ENCODE data around the gene SOBP.
A peak's percentile ranks its signal among the peaks of the same experiment; 100 is the strongest.
"Not testable (repeated sequence)": the region's sequence is repeated elsewhere in the genome, so short reads cannot be mapped to it uniquely, and the experiment has no call there.

The SOBP gene

DNA sequence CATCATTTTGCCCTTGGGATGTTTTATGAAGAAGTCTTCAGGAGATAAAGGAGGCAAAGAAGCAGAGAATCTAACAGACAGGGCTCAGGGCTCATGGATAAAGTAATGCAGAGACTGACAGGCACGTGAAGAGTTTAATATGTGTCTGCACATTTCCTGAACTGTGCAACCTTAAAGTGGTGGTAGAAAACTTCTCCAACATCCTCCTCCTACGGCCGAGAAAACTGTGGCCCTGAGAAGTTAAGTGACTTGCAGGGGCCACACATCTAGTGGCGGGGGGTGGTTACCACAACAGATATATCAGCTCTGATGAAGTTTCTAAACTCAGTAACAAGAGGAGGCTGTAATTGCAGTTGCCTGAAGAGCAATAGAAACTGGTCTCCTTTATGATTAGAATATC lies 61.0 kb downstream of the SOBP start:
- DNase-seq = no peak

DNA sequence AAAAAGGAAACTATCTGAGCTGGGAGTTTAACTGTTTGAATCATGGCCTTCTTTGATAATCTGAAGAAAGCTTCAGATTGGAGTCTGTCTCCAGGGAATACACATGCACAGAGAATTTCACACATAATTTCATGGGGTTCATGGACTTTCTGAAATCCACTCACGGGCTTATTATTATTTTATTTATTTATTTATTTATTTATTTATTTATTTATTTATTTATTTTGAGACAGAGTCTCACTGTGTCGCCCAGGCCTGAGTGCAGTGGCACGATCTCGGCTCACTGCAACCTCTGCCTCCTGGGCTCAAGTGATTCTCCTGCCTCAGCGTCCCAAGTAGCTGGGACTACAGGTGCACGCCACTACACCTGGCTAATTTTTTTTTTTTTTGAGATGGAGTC lies 63.2 kb downstream of the SOBP start:
- not testable (repeated sequence) for DNase-seq

DNA sequence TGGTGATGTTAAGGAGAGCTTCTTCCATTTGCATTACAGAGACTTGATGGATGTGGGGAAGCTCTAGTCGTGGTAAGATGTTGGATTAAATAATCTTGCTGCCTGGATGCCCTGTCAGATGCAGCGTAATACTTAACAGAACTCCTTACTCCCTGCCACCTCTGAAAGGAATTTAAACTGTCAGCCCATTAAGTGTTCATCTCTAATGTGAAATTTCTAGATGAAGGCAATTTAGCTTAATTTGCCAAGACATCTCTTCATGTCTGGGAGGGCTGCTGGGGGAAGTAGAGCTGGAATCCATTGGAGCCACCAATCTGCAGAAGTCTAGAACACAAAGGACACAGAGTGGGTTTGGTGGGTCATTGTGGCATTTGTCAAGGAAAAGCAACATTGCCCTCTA lies 64.4 kb downstream of the SOBP start:
- no peak for DNase-seq

DNA sequence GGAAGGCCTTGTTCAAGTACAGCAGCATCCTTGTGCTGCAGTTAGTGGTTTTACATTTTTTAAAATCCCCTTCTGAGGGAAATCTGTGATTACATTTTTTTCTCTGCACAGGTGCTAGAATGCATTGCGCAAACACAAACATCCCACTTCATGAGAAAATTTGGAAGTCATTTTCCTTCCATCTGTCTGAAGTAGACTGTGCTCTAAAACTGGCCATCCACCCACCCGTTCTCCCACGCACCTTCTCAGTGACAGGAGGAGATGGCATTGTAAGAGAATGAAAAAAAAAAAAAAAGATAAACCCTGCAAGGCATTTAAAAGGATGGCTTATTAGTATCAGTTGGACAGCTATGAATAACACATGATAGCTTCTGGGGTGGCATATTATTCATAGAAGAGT lies 65.0 kb downstream of the SOBP start:
- no peak for DNase-seq

DNA sequence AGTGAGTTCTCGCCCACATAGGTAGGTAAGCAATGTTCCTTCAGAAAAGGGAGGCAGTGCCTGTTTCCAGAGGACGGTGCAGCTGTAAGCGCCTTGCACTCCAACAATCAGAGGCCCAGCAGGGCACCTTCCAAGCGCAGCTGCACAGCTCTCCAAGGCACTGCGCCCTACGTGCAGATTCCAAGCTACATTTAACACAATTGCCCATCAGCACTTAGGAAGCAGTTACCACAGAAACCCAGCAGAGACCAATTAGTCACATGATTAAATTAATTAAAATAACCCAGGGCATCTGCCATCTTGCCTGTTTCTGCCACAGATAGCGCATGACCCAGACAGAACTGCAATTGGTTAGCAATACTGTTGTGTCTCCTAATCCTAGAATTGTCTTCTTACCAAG lies 65.5 kb downstream of the SOBP start:
- DNase-seq = peak; percentile 78 to 98 (median 88)

DNA sequence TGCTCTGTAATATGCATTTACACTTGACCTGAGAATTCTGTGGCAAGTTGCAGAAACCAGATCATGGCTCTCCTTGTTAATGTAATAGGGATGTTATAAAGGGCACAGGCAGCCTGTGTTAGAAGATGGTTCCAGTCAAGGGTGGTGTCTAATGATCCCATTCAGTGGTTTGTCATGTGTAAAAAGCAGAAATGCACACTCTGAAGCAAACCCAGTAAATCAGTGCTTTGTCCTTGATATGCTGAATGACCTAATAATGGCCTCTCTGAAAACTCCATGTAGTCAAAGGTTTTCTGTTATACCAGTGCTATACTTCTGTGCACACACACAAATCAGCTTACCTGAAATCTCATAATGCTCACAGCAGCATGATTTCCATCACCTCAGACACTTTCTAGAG lies 66.2 kb downstream of the SOBP start:
- DNase-seq = peak in 1 of 3 experiments; percentile 23

DNA sequence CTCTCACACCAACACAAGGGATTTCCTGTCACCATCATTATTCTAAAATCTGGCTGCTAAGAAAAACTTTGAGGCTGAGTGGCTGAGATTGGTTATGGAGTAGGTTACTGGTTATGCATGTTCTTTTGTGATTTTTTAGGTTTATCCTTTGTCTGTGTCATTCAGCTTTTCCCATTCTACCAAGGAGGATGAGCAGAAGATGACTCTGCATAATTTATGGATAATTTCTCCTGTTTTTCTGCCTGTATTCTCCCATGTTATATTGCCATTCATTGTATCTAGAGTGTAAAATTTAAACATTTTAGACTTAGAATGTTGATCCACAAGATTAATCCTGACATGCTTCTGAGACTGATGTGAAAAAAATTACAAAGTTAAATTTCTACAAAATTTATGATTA lies 67.8 kb downstream of the SOBP start:
- no peak for DNase-seq

DNA sequence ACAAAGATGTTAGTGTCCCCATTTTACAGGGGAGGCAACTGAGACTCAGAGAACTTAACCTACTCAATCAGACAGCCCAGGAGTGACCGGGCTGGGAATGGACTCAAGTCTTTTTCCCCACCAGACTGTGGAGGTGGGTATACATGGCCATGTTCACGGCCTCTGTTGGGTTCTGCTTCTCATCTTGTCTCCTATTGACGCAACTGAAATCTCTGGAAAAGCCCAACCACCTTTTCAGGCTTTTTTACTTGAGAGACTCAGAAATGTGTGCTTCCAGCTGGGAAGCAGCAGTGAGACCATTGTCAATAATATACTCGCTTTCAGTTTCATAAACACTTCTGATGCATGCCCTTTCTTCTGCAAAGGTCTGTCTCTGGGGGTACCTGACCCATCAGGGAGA lies 70.7 kb downstream of the SOBP start:
- DNase-seq = no peak

DNA sequence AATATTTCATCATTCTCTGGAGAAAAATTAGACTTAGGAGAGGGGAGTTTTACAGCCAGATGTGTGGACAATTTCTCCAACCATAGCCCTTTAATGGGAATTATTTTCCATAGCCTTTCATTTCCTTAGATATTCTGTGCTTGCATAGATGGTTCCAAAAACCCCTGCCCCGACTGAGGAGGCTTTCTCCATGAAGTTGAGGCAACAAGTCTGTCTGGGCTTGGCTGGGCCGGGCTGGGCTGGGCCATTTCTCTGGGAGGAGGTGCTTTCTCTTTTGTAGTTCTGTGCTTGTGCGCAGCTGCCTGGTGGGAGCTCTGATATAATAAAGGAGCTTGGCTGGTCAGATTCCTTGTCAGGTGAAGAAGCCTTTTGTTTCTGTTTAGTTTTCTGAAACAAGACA lies 71.4 kb downstream of the SOBP start:
- no peak for DNase-seq

DNA sequence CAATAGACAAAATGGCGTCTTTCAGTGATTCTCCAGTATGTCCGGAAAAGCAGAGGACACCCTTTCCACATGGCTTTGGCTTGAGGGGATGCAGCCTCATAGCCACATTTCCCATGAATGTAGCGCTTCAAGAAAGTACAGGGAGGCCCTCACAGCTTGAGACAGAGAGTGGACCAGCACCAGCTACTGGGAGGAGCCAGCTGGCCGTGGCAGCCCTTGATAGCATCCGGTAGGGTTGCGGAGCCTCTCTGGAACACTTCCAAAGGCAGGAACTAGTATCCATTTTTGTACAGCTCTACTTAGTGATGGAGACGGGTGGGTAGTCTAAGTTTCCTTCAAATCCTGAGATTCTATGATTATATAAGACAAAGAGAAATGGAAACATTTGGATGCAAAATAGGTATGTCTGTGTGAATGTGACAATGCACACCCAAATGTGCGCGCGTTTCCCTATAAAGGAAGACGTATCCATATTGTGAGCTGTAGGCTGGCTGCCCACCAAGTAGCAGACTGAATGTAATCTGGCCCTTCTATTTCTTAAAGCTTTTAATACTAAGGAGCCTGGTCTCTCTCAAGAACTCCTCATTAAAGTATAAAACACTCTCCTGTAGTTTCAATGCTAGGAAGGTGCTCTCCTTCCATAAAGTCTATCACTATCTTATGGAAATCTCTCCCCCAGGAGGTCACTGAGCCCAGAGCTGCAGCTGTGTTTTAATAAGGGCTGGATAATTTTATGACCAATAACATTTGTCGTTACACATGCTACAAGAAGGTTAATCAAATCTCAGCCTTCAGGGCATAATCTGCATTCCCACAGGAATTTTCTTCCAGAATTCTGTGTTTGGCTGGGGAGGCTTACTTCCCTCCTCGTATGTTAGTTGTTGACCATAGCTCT lies 74.0 kb downstream of the SOBP start:
- DNase-seq = peak in 1 of 3 experiments; percentile 28

DNA sequence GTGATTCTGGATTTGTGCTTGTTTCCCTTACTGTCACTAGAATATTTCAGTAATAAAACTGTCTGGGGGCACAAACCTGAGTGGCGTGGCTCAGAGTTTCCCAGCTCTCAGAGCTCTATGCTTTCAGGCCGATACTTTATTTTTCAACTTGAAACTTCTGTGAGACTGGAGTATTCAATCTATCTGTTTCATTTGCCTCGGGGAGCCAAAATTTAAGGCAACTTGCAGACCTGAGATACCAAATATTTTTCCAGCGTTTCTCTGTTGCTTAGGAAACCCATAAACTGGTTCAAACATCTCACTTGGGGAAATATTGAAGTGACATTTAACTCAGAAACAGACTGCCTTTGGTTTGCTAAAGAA lies 74.7 kb downstream of the SOBP start:
- no peak for DNase-seq

DNA sequence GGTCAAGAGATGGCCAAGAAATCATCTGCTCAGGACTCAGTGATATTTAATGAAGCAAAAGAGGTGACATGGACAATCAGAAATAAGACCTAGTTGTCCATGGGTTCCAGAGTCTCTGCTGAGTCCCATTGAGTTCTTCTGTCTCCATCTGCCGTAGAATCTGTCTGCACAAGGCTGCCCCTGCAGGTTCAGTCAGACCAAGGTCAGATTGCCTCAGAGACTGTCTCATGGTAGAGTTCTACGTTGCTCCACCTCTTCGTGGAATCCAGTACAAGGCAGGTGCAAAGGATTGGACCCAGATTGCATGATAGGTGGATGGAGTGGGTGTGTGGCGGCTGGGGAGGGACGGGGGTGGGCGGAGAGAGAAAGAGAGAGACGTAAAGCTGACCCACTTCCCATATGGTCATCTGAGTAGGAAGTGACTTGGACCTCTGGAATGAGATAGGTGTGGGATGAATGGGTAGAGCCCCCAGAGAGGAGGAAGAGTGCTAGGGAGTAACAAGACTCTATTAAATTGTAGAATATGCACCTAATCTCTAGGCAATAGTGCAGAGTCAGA lies 75.3 kb downstream of the SOBP start:
- DNase-seq = no peak

DNA sequence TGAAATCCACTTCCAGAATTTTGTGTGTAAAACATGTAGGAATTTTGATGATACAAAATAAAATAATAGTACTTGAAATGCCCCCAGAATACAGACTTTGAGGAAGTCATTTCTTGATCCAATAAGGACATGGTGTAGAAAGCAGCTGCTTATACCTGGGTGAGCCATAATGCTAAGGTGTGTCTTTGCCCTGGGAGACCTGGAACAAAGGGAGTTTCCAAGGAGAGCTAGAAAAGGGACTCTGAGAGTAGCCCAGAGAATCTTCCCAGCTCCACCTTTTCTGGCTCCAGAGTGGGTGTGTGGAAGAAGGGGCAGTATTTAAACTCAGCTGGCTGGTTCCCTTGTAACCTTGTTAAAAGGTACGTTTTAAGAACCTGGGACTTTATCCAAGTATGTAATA lies 77.7 kb downstream of the SOBP start:
- DNase-seq = no peak

DNA sequence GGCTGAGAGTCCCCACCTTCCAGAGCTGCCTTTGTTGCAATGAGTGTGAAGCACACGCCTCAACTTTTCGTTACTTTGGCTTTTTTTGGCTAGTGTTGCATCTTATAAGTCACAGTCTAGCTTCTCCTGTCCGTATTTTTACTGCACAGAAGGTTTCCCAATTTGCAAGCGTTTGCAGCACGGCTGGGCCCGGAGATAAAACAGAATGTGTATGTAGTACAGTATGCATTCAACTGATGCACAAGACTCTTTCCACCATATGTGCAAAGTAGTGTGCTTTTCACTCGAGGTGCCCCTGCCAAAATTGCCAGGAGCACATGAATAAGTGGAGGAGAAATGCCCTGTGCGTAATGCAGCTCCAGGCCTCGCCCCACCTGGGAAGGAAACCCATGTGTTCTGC lies 79.6 kb downstream of the SOBP start:
- no peak for DNase-seq

DNA sequence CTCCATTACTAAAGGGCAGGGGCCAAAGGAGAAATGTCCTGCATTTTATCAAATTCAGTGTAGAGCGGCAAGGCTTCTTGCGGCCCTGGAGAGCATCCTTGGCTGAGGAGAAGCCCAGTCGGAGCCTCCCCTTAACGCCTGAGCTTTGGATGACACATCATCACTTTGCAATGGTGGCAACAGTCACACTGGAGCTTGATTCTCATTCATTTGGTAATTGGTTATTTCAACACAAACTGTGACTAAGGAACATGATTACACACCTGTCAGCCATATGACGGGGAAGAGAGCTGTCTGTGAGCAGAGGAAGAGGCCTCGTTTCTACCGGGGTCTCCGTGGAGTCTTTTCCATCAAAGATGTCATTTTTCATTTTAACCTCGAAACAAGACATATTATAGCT lies 81.4 kb downstream of the SOBP start:
- DNase-seq = peak in 2 of 3 experiments; percentile 27 to 71

DNA sequence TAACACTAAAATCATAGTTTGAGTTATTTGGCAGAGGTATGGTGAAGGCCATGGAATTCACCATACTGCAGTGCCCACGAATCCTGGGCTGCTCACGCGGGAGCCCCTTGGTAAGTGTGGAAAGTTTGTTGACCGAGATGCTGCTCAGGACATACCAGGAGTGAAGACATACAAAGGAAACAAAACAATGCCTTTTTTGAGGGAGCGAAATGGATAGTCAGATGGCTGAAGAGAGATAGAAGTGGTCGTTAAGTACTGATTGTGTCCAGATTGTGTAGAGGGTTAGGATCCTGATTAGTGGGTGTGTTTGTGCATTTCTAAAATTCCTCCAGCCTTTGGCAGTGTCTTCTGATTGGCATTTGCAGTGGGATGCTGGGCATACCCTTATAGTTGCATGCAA lies 83.0 kb downstream of the SOBP start:
- no peak for DNase-seq

DNA sequence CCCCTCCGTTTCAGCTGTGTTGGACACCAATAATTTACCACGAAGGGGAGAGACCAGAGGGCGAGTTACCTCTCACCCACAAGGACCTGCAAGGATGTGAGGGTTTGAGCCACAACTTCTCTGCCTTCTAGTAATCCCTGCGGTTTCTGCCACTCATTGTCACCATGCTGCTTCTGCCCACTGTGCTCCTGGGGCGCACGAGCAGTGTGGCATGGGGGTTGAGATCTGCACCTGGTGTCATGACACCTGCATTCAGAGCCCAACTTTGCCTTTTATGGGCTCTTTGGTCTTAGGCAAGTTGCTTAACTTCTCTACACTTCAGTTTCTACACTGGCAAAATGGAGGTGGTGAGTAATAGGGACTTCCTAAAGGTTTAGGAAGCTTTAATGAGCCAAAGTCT lies 84.9 kb downstream of the SOBP start:
- DNase-seq = no peak

DNA sequence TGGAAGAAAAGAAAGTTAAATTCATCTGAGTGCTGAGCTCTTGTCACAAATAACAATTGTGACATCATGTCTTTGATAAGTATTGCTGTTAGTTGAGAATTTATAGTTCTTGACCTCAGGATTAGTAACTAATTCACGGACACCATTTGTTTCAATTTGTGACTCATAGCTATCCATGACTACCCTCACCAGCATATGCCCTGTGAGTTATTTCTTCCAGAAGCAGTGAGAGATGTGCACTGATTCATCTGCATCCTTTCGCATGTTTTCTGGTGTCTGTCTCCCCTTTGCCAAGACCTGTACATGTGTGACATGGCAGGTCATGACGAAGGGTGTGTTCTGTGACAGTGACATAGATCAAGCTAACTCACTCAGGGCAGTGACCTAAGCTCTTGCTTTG lies 86.9 kb downstream of the SOBP start:
- DNase-seq = no peak

DNA sequence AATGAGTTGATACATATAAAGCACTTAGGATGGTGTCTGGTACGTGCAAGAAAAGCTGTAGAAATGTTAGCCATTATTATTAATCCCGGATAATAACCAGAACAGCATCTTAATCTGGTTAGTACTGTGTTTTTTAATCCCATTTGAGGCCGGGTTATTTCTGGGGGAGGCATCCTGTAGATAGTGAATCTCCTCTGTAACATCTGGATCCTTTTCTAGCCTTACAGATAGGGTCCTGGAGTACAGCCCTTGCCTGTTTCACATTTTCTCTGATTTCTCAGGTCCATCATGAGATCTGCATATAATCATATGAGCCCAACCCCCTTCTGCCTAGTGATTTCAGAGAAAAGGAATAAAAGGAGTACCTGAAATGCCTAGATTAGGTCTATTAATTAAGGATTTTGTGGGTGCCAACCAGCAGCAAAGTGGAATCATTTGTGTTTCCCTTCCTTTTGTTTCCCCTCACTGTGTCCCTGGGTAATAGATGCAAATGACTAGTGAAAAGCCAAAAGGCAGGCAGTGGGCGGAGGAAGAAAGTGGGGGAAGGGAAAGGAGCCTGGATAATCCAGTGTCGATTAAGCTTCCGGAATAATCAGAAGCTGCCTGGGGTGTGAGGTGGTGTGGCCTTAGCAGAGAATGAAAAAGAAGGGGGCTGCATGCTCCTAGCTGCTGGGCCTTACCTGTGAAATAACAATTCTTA lies 88.9 kb downstream of the SOBP start:
- no peak for DNase-seq

DNA sequence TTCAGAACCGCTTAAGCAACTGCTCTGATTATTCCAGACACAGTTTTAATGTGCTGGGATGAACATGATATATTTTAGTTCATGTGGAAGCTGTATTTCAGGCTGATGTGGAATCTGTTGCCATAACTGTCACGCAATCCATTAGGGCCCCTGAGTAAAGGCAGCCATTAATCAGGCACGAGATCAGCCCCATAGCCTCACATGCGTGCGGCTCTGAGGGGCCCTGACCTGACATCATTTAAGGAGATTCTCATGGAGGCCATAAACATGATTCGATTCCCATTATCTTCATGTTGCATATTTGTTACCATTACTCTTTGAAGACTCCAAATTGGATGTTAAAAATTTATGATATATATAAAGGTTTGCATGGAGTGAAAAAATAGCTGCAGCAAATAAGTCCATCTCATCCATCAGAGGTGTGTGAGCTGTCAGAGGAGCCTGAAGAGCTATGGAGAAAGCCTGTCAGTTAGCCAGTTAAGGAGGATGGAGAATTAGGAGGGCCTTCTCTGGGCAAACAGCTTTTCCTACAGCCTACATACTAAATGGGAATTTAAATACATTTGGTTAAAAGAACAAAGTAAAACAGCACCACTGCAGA lies 89.6 kb downstream of the SOBP start:
- DNase-seq = no peak

DNA sequence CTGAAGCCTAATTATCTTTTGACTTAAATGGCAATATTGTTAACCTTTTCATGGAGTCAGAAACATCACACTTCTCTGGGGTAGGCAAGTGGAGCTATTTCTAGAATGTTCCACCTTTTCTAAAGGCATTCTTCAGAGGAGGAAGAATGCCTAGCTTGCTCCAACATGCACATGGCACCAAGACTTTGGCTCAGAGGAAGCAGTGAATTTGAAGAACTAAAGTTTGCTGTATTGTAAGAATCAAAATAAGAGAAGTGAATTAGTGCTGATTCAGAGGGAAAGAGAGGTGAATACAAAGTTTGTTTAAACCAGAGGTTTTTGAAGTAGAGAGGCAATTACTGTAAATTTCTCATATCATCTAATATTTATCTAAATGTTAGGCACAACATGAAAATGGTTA lies 92.2 kb downstream of the SOBP start:
- no peak for DNase-seq

DNA sequence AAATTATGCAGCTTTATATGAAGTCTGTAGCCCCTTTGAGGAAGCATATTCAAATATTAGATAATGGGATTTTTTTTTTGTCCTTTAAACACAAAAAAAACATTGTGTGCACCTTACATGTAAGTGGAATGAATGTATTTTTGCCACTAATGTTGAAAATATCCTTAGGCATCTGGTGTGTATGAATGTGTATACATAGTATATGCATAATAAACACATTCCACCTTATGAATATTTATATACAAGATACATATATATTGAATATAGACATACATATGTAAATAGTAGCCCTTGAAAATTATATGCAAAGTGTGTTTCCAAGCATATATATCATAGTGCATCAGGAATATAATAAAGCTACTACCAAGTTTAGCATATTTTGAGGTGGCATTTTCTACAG lies 94.8 kb downstream of the SOBP start:
- DNase-seq = no peak

DNA sequence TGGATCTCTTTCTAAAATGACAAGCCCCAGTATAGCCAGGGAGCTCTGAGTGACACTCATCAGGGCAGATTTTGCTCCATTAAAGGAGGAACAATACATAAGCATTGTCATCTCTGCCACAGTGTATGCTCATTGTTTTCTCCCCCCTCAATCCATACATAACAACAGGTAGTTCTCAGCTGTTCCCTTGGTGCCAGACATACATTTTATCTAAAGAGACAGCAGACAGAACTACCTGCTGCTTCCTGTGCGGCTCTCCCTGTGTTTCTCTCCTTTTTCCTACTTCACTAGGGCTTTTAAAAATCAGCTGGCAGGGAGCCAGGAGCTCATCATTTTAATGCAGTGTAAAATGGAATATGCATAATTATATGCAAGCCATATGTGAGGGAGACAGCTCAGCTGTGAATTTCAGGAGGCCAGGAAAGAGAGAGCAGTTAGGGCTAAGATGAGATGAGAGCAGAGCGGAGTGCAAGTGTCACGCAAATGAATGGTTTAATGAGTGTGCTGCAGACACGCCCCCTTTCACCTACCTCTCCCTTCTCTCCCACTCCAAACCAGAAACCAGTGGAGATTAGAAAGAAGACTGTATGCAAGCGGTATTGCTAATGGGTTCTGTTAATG lies 96.0 kb downstream of the SOBP start:
- peak; percentile 77 to 93 (median 81) for DNase-seq
